Gastroesophageal sphincter (tissue), 4 donors: ENCODE data around the gene HERPUD1. TPM values are rescaled to one million over a fixed set of nuclear protein-coding genes. Genes with fewer than 3 reads are reported as not detected.

Source experiments
- ATAC-seq: fragments of 150-250 bp; one replicate; pipeline ENCODE4 v1.9.1; 2016; ENCODE audit warnings: mild to moderate bottlenecking, moderate library complexity
- H3K27ac ChIP-seq, 4 donors: fragments of 200-600 bp; sonication (generic) in 3 of 4; 1 replicate in 3 of 4; 2 replicates in 1 of 4; pipeline ENCODE4 v1.5.1; 2016 to 2019
- H3K27me3 ChIP-seq: fragments of 200-600 bp; sonication (generic); one replicate; pipeline ENCODE4 v1.5.1; 2019
- H3K36me3 ChIP-seq, 2 donors: fragments of 200-600 bp; sonication (generic); one replicate each; pipeline ENCODE4 v1.5.1; 2019; ENCODE audit warnings: control low read depth in 1 of 2
- H3K4me1 ChIP-seq, 3 donors: fragments of 200-600 bp; sonication (generic); 1 replicate in 2 of 3; 2 replicates in 1 of 3; pipeline ENCODE4 v1.5.1; 2016 to 2019; ENCODE audit warnings: control low read depth in 2 of 3
- H3K4me3 ChIP-seq, 2 donors: fragments of 200-600 bp; sonication (generic); one replicate each; pipeline ENCODE4 v1.5.1; 2019; ENCODE audit warnings: mild to moderate bottlenecking in 1 of 2, moderate library complexity in 1 of 2
- H3K9me3 ChIP-seq, 3 donors: fragments of 200-600 bp; sonication (generic); one replicate each; pipeline ENCODE4 v1.5.1; 2017 to 2019; ENCODE audit warnings: control low read depth in 2 of 3
- EP300 ChIP-seq: sonication (generic); formaldehyde crosslinking; IDR thresholded peaks from one replicate; pipeline ENCODE4 v1.6.1; 2017; ENCODE audit warnings: antibody characterized with exemption, mild to moderate bottlenecking
- POLR2A ChIP-seq, 2 donors: fragments of 450-650 bp; IDR thresholded peaks; one replicate each; pipeline ENCODE4 v1.6.1; 2017; ENCODE audit warnings: antibody characterized with exemption in 2 of 2, mild to moderate bottlenecking in 2 of 2, moderate library complexity in 1 of 2
- POLR2AphosphoS5 ChIP-seq: sonication (generic); formaldehyde crosslinking; IDR thresholded peaks from one replicate; pipeline ENCODE4 v1.6.1; 2017; ENCODE audit warnings: antibody characterized with exemption
- WGBS, 2 donors: methylation state at CpG; one replicate each; pipeline ENCODE4 v1.1.5; 2018; ENCODE audit warnings: low coverage in 1 of 2; 5-methylcytosine and 5-hydroxymethylcytosine counted together
- total RNA-seq, 4 donors: library from RNA; depleted of rRNA; stranded (reverse); fragments of >200 nt; gene quantifications; one replicate each; pipeline ENCODE4 v1.1.0, GENCODE V29; 2016
- TF ChIP-seq, protein P1 (sequence below), 4 experiments: fragments of 200-600 bp in 2 of 4; fragments of 450-650 bp in 2 of 4; sonication (generic) in 1 of 4; IDR thresholded peaks; one replicate each; pipeline ENCODE4 v1.5.1; 2017 to 2019; ENCODE audit warnings: antibody characterized with exemption in 4 of 4, mild to moderate bottlenecking in 2 of 4, moderate library complexity in 2 of 4

The HERPUD1 gene
- total RNA-seq, 4 donors from 2014 or later: 41.2 to 87.5 (median 79.1) TPM

DNA sequence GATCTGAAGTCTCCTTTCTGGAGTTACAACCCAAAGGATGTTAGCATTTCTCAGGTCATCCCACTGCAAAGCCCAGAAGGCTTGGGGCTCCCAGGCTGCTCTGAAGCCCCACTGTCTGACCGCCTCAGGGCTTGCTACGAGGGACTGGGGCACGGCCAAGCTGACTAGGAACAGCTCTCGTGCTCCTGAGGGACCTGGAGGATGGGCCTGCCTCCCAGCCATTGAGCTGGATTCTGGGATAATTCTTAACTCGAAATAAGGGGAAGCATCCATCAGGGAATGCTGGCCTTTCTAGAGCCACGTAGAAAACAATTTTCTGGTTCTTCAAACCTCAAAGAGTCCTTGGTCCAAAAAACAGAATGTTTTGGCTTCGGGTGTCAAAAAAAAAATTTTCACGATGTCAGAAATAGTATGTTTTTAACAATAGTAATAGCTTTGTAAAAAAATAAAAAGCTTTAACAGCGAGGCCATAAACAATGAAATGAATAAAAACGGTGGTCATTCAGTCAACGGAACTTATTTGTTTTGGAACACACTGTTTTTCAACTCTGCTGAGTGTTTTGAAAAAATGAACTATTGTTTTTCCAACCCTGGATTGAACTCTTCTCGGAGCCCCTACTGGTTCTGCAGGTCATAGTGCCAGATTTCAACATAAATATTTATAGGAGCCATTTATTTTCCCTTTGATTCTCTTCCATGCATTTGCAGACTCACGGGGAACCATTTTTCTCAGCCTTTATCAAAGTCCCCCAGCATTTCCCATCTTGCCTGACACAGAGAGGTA is 16.4 kb upstream of the HERPUD1 start:
- Histone ChIP-seq H3K36me3 (no peaks in the 10 kb centered on the region), H3K4me3 (no peak overlapping the region), H3K9me3 (no peaks in the 10 kb centered on the region), H3K4me1 (peaks cover 0 to 15% (median 0%) of the 10 kb centered on the region in 3 donors), H3K27ac (peak overlapping the region in 2 of 4 donors; percentile 29 to 36), H3K27me3 (no peaks in the 10 kb centered on the region)
- WGBS, 2 donors: 37 to 47% methylated on average over 9 to 10 of the region's 13 CpGs
- TF ChIP-seq, protein P1, sequence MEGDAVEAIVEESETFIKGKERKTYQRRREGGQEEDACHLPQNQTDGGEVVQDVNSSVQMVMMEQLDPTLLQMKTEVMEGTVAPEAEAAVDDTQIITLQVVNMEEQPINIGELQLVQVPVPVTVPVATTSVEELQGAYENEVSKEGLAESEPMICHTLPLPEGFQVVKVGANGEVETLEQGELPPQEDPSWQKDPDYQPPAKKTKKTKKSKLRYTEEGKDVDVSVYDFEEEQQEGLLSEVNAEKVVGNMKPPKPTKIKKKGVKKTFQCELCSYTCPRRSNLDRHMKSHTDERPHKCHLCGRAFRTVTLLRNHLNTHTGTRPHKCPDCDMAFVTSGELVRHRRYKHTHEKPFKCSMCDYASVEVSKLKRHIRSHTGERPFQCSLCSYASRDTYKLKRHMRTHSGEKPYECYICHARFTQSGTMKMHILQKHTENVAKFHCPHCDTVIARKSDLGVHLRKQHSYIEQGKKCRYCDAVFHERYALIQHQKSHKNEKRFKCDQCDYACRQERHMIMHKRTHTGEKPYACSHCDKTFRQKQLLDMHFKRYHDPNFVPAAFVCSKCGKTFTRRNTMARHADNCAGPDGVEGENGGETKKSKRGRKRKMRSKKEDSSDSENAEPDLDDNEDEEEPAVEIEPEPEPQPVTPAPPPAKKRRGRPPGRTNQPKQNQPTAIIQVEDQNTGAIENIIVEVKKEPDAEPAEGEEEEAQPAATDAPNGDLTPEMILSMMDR (IDR thresholded peaks at IDR 0.05): no peak
- no peak for TF ChIP-seq POLR2A (IDR thresholded peaks at IDR 0.05)
- no peak for TF ChIP-seq EP300
- no peak for TF ChIP-seq POLR2AphosphoS5
- ATAC-seq: no peak

DNA sequence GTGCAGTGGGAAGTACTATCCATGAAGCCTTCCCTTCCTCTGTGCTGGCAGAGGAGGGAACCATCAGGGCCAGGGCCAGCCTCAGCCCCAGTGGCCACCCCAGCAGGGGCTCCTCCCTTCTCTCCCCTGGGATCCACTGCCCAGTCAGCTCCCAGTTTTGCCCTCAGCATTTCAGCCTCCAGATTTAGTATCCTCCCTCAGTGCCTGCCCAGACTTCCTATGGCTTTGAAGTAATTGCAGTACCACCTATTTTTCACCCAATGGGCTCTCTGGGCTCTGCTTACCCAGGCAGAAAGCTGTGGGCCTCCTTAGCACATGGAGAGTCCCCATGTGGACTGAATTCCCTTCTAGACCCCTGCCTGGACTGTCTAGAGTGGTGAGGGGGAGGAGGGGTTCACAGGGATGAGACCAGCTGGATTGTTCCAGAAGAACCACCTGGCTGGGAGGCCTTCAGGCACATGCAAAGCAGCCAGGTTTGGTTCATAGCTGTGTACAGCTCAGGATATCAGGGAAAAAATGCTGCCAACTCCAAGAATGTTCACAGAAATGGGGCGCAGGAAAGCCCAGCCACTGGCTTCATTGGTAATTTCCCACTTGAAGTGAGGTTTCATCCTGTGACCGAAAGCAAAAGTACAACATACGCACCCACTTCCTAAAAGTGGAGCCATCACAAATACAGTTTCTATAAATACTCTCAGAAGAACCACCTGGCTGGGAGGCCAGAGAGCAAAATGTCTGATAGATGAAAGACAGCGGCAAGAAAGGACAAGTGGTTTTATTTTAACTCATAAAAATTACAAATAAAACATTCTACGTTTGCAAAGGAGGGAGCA is 15.2 kb upstream of the HERPUD1 start:
- Histone ChIP-seq H3K9me3 (no peaks in the 10 kb centered on the region), H3K4me1 (peaks cover 0 to 15% (median 0%) of the 10 kb centered on the region in 3 donors), H3K27me3 (no peaks in the 10 kb centered on the region), H3K4me3 (no peak overlapping the region), H3K36me3 (no peaks in the 10 kb centered on the region), H3K27ac (peak overlapping the region in 2 of 4 donors; percentile 24 to 36)
- WGBS, 2 donors: 63 to 68% methylated on average over 2 to 3 of the region's 5 CpGs
- no peak for ATAC-seq
- no peak for TF ChIP-seq POLR2AphosphoS5
- TF ChIP-seq EP300: no peak
- TF ChIP-seq, protein P1 (IDR thresholded peaks at IDR 0.05): no peak
- TF ChIP-seq POLR2A (IDR thresholded peaks at IDR 0.05): no peak

DNA sequence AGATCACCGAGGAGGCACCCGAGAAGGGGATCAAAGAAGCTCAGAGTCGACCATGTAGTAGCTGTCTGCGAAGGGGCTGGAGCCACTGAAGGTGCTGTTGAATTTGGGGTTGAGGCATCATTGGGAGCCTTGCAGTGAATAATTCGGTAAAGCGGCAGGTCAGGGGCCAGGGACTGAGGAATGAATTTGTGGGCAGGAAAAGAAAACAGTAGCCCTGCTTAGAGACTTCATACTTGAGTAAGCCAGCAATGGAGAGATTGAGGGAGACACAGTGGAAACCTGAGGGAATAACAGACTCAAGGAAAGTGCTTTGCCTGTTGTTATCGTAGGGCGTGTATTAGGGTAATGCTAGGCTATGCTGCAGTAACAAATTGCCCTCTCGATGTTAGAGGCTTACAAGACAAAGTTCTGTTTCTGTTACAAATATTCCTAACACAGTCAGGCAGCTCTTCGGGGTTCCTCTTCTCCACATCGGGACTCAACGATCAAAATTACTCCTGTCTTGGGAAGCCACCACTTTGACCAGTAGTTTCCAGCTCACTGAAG is 13.4 kb upstream of the HERPUD1 start:
- TF ChIP-seq EP300 (no peak), POLR2A (IDR thresholded peaks at IDR 0.05) (no peak), POLR2AphosphoS5 (no peak)
- TF ChIP-seq, protein P1 (IDR thresholded peaks at IDR 0.05): no peak
- H3K27me3 ChIP-seq: no peaks in the 10 kb centered on the region
- no peak overlapping the region for H3K27ac ChIP-seq
- no peak for ATAC-seq
- no peaks in the 10 kb centered on the region for H3K9me3 ChIP-seq
- peaks cover 0 to 15% (median 0%) of the 10 kb centered on the region in 3 donors for H3K4me1 ChIP-seq
- 85 to 91% methylated on average over 7 to 10 of the region's 12 CpGs for WGBS, 2 donors
- H3K4me3 ChIP-seq: no peak overlapping the region
- H3K36me3 ChIP-seq: no peaks in the 10 kb centered on the region

DNA sequence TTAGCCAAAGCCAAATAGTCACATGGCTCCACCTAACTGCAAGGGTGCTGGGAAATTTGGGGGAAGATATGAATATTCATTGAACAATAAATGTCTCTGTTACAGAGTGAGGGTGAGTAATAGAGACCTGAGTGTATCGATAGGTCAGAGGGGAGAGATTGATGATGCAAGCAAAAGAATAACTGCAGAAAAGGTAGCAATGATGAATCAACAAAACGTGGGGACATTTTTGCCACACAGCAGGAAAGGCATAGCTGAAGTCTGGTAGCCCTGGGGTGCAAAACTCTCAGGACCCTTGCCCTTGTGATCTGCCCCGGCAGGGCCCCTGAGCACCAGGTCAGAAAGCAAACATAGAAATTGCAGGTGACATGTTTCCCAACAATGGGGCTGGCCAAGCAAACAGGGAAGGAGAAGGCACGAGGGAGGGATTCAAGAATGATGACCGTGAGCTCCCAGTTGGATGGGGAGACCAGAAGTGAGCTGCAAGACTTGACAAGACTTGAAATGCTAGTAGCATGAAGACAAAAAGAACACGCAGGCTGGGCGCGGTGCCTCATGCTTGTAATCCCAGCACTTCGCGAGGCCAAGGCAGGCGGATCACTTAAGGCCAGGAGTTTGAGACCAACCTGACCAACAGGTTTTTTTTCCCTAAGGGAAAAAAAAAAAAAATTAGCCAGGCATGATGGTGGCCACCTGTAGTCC is 12.7 kb upstream of the HERPUD1 start:
- H3K4me3 ChIP-seq: no peak overlapping the region
- ATAC-seq: no peak
- H3K9me3 ChIP-seq: no peaks in the 10 kb centered on the region
- WGBS, 2 donors: 42 to 73% methylated on average over 4 to 9 of the region's 11 CpGs
- H3K27me3 ChIP-seq: no peaks in the 10 kb centered on the region
- no peaks in the 10 kb centered on the region for H3K36me3 ChIP-seq
- H3K27ac ChIP-seq: no peak overlapping the region
- no peak for TF ChIP-seq POLR2A (IDR thresholded peaks at IDR 0.05)
- no peak for TF ChIP-seq POLR2AphosphoS5
- TF ChIP-seq, protein P1 (IDR thresholded peaks at IDR 0.05): no peak
- TF ChIP-seq EP300: no peak
- H3K4me1 ChIP-seq: peaks cover 0 to 15% (median 0%) of the 10 kb centered on the region in 3 donors
